Psoas muscle (tissue), 8 donors: Measurements from ENCODE around the gene IER3IP1. TPM values are rescaled to one million over a fixed set of nuclear protein-coding genes. Genes with fewer than 3 reads are reported as not detected.
"Not testable (repeated sequence)": the region's sequence is repeated elsewhere in the genome, so short reads cannot be mapped to it uniquely, and the experiment has no call there.

Experiments used
- ATAC-seq, 4 donors: fragments of 200-7000 bp; cut with Tn5 transposase; one replicate each; pipeline ENCODE4 v1.9.1; 2020; ENCODE audit warnings: moderate library complexity in 3 of 4, mild to moderate bottlenecking in 2 of 4
- DNase-seq, 2 donors: peaks; one replicate each; pipeline ENCODE4 v3.0.0-alpha.2; 2020
- H3K27ac ChIP-seq: fragments of 200-600 bp; one replicate; pipeline ENCODE4 v1.8.0; 2022
- H3K27me3 ChIP-seq, 3 donors: fragments of 200-600 bp in 1 of 3; one replicate each; pipeline versions ENCODE4 v1.6.1 to v1.8.0; 2013 to 2022; ENCODE audit warnings: low read length in 2 of 3, mild to moderate bottlenecking in 2 of 3, moderate library complexity in 1 of 3; ENCODE audit not compliant: insufficient read depth in 3 of 3
- H3K36me3 ChIP-seq, 2 donors: fragments of 200-600 bp in 1 of 2; one replicate each; pipeline versions ENCODE4 v1.6.1 to v1.8.0; 2013 to 2022; ENCODE audit warnings: low read depth in 1 of 2, mild to moderate bottlenecking in 1 of 2, moderate library complexity in 1 of 2; ENCODE audit not compliant: insufficient read depth in 1 of 2
- H3K4me1 ChIP-seq: fragments of 200-600 bp; one replicate; pipeline ENCODE4 v1.8.0; 2022
- H3K4me3 ChIP-seq: fragments of 200-600 bp; one replicate; pipeline ENCODE4 v1.8.0; 2022; ENCODE audit warnings: mild to moderate bottlenecking
- H3K9me3 ChIP-seq: fragments of 200-600 bp; one replicate; pipeline ENCODE4 v1.8.0; 2022
- CTCF ChIP-seq: fragments of 200-600 bp; IDR thresholded peaks from one replicate; pipeline ENCODE4 v1.8.0; 2022; ENCODE audit warnings: antibody characterized with exemption
- WGBS, 3 donors: extraction: QIAGEN DNeasy Blood & Tissue Kit; methylation state at CpG; one replicate each; pipeline versions ENCODE4 v1.1.6 to v1.1.7; 2013; 5-methylcytosine and 5-hydroxymethylcytosine counted together
- intact Hi-C, 2 donors: fragments of 100-400 bp; cut with DNase I; formaldehyde crosslinking; loops; one replicate each; pipeline versions ENCODE4 v1.11.0 to v1.14.2; 2022
- polyA plus RNA-seq, 3 donors: library from polyadenylated mRNA; stranded (reverse); fragments of 200-250 nt; gene quantifications; one replicate each; pipeline ENCODE4 v1.2.3, GENCODE V29; 2013
- total RNA-seq, 4 donors: library from RNA; stranded (reverse); fragmentation: NEBNext Ultra II Directional in 2 of 4; extraction: Animal tissue kit (Norgen Biotek cat#: 25700) in 2 of 4; gene quantifications; one replicate each; pipeline versions ENCODE4 v1.2.1 to v1.2.4, GENCODE V29; 2021 to 2023
- donor health status: healthy with polysubstance abuse.
- donor health status: DM: no; HTN: no; CAD: no; lungs with moderate emphysema.
- donor health status: Bipolar disorder and iron deficiency.
- donor health status: healthy.
- donor health status: DM: yes; HTN: yes; CAD: no.
- donor health status: DM: no; HTN: no; CAD: no.
- donor health status: DM: no; HTN: no; CAD: no.
- donor health status: DM: yes; HTN: yes; CAD: no.

Gene IER3IP1
- total and polyA plus RNA-seq, 7 donors = 9.3 to 27.9 (median 12.6) TPM

GRCh38 chr18:47184419-47185050 lies 8.4 kb upstream of the IER3IP1 start:
- peaks cover 0 to 11% (median 0%) of the 10 kb centered on the region in 3 donors for H3K27me3 ChIP-seq
- ATAC-seq (no peak), DNase-seq (no peak)
- no peak overlapping the region for H3K4me3 ChIP-seq
- no peak for TF ChIP-seq CTCF
- no peaks in the 10 kb centered on the region for H3K4me1 ChIP-seq
- WGBS, 3 donors = 82 to 87% (median 83%) methylated on average over 5 of the region's 5 CpGs
- H3K36me3 ChIP-seq = no peaks in the 10 kb centered on the region
- no peaks in the 10 kb centered on the region for H3K9me3 ChIP-seq
- H3K27ac ChIP-seq = no peak overlapping the region
- intact Hi-C loops = no loop called here

GRCh38 chr18:47182156-47182555 lies 6.0 kb upstream of the IER3IP1 start:
- H3K9me3 ChIP-seq, H3K27me3 ChIP-seq, H3K4me3 ChIP-seq, H3K27ac ChIP-seq, H3K36me3 ChIP-seq, ATAC-seq, DNase-seq, intact Hi-C loops, H3K4me1 ChIP-seq: not testable (repeated sequence)
- 82 to 87% (median 84%) methylated on average over 5 of the region's 5 CpGs for WGBS, 3 donors

- no peak for TF ChIP-seq CTCF
- Histone ChIP-seq H3K4me3 (no peak overlapping the region), H3K27ac (no peak overlapping the region), H3K9me3 (no peaks in the 10 kb centered on the region), H3K27me3 (no peaks in the 10 kb centered on the region), H3K4me1 (no peaks in the 10 kb centered on the region), H3K36me3 (no peaks in the 10 kb centered on the region)
- DNase-seq = no peak
- no peak for ATAC-seq
- WGBS, 3 donors = 76 to 82% (median 82%) methylated on average over 3 of the region's 3 CpGs
- intact Hi-C loops = no loop called here
Measured at GRCh38 chr18:47180765-47181164, 4.6 kb upstream of the IER3IP1 start.

- Histone ChIP-seq H3K4me1 (peaks cover 6% of the 10 kb centered on the region), H3K27me3 (no peaks in the 10 kb centered on the region), H3K4me3 (no peak overlapping the region), H3K27ac (no peak overlapping the region), H3K36me3 (no peaks in the 10 kb centered on the region), H3K9me3 (no peaks in the 10 kb centered on the region)
- intact Hi-C loops = loop anchor here in 1 of 2 donors (5.0 kb wide), 1 partner anchor 37 kb away; no protein-coding TSS in a partner anchor
- WGBS, 3 donors = 30 to 37% (median 35%) methylated on average over 4 of the region's 4 CpGs
- DNase-seq = no peak
- no peak for TF ChIP-seq CTCF
- no peak for ATAC-seq
Measured at GRCh38 chr18:47179520-47179919, 3.4 kb upstream of the IER3IP1 start.

GRCh38 chr18:47175283-47175897 lies 774 bp downstream of the IER3IP1 start:
- Histone ChIP-seq H3K4me1 (peaks cover 18% of the 10 kb centered on the region), H3K27ac (peak overlapping the region; percentile 86), H3K4me3 (peak overlapping the region; percentile 97), H3K27me3 (no peaks in the 10 kb centered on the region), H3K9me3 (no peaks in the 10 kb centered on the region), H3K36me3 (peaks cover 0 to 6% of the 10 kb centered on the region in 2 donors)
- intact Hi-C loops = loop anchor here in 1 of 2 donors (5.0 kb wide), 1 partner anchor 33 kb away; no protein-coding TSS in a partner anchor
- DNase-seq = peak in 1 of 2 donors; percentile 46
- no peak for TF ChIP-seq CTCF
- peak; percentile 6 to 57 (median 22) for ATAC-seq
- 1 to 2% (median 1%) methylated on average over 24 of the region's 24 CpGs for WGBS, 3 donors
